H9 (cell line): ENCODE data around the gene MX2. TPM values are rescaled to one million over a fixed set of nuclear protein-coding genes. Genes with fewer than 3 reads are reported as not detected.
A peak's percentile ranks its signal among the peaks of the same experiment; 100 is the strongest.

Experiments
- DNase-seq: peaks from one replicate; pipeline ENCODE4 v3.0.0-alpha.2; 2017
- H2AFZ ChIP-seq: one replicate; pipeline ENCODE4 v1.6.1; 2013; ENCODE audit warnings: mild to moderate bottlenecking, low read length, control low read depth, moderate library complexity
- H2AK5ac ChIP-seq: 2 replicates; pipeline ENCODE4 v1.6.1; 2013; ENCODE audit warnings: low read length, control low read depth, mixed read lengths; ENCODE audit not compliant: insufficient read length
- H2BK120ac ChIP-seq: one replicate; pipeline ENCODE4 v1.6.1; 2013; ENCODE audit warnings: low read depth, mild to moderate bottlenecking, low read length, control low read depth, inconsistent platforms; ENCODE audit not compliant: poor library complexity, severe bottlenecking
- H2BK12ac ChIP-seq: 2 replicates; pipeline ENCODE4 v1.6.1; 2013; ENCODE audit warnings: low read length, control low read depth, mixed read lengths, low read depth; ENCODE audit not compliant: insufficient read length
- H2BK15ac ChIP-seq: 2 replicates; pipeline ENCODE4 v1.6.1; 2013; ENCODE audit warnings: low read depth, low read length, control low read depth
- H2BK20ac ChIP-seq: one replicate; pipeline ENCODE4 v1.6.1; 2013; ENCODE audit warnings: low read depth, mild to moderate bottlenecking, low read length, control low read depth, inconsistent platforms; ENCODE audit not compliant: poor library complexity, severe bottlenecking
- H2BK5ac ChIP-seq: 2 replicates; pipeline ENCODE4 v1.6.1; 2013; ENCODE audit warnings: low read length, control low read depth, mixed read lengths; ENCODE audit not compliant: insufficient read length
- H3K14ac ChIP-seq: 2 replicates; pipeline ENCODE4 v1.6.1; 2013; ENCODE audit warnings: low read length, control low read depth; ENCODE audit not compliant: insufficient read depth
- H3K18ac ChIP-seq: 2 replicates; pipeline ENCODE4 v1.6.1; 2013; ENCODE audit warnings: low read depth, mild to moderate bottlenecking, mixed read lengths, low read length, control low read depth; ENCODE audit not compliant: insufficient read length
- H3K23ac ChIP-seq: 2 replicates; pipeline ENCODE4 v1.6.1; 2013; ENCODE audit warnings: low read length, control low read depth, mixed read lengths, low read depth; ENCODE audit not compliant: insufficient read length
- H3K23me2 ChIP-seq: 2 replicates; pipeline ENCODE4 v1.6.1; 2013; ENCODE audit warnings: low read depth, mild to moderate bottlenecking, mixed read lengths, low read length, control low read depth; ENCODE audit not compliant: insufficient read length, poor library complexity, severe bottlenecking
- H3K27ac ChIP-seq: 2 replicates; pipeline ENCODE4 v1.5.1; 2013; ENCODE audit warnings: low read length, control low read depth, mixed read lengths, low read depth; ENCODE audit not compliant: insufficient read length
- H3K27me3 ChIP-seq: 2 replicates; pipeline ENCODE4 v1.6.1; 2013; ENCODE audit warnings: low read length, control low read depth, inconsistent platforms; ENCODE audit not compliant: insufficient read depth
- H3K4ac ChIP-seq: 2 replicates; pipeline ENCODE4 v1.6.1; 2013; ENCODE audit warnings: low read depth, mild to moderate bottlenecking, control low read depth, inconsistent platforms, low read length, moderate library complexity
- H3K4me1 ChIP-seq: 2 replicates; pipeline ENCODE4 v1.6.1; 2013; ENCODE audit warnings: low read length, control low read depth, inconsistent platforms; ENCODE audit not compliant: insufficient read depth
- H3K4me2 ChIP-seq: 2 replicates; pipeline ENCODE4 v1.6.1; 2013; ENCODE audit warnings: low read length, control low read depth, mixed read lengths; ENCODE audit not compliant: insufficient read length, insufficient read depth
- H3K56ac ChIP-seq: 2 replicates; pipeline ENCODE4 v1.6.1; 2013; ENCODE audit warnings: low read depth, mild to moderate bottlenecking, mixed read lengths, low read length, control low read depth; ENCODE audit not compliant: insufficient read length
- H3K79me1 ChIP-seq: 2 replicates; pipeline ENCODE4 v1.6.1; 2013; ENCODE audit warnings: low read depth, mild to moderate bottlenecking, moderate library complexity, low read length, control low read depth, inconsistent platforms; ENCODE audit not compliant: insufficient read depth, poor library complexity, severe bottlenecking
- H3K79me2 ChIP-seq: 2 replicates; pipeline ENCODE4 v1.6.1; 2013; ENCODE audit warnings: low read length, control low read depth, inconsistent platforms; ENCODE audit not compliant: insufficient read depth
- H3K9ac ChIP-seq: 2 replicates; pipeline ENCODE4 v1.6.1; 2013; ENCODE audit warnings: low read length, control low read depth, mixed read lengths; ENCODE audit not compliant: insufficient read length; ENCODE audit errors: extremely low read depth
- H3K9me3 ChIP-seq: one replicate; pipeline ENCODE4 v1.6.1; 2013; ENCODE audit warnings: low read depth, low read length, inconsistent platforms; ENCODE audit not compliant: control insufficient read depth
- H3T11ph ChIP-seq: one replicate; pipeline ENCODE4 v1.6.1; 2013; ENCODE audit warnings: mild to moderate bottlenecking, low read length, control low read depth, inconsistent platforms
- H4K20me1 ChIP-seq: one replicate; pipeline ENCODE4 v1.6.1; 2013; ENCODE audit not compliant: control insufficient read depth, insufficient read length, insufficient read depth
- H4K5ac ChIP-seq: 2 replicates; pipeline ENCODE4 v1.6.1; 2013; ENCODE audit warnings: low read depth, mild to moderate bottlenecking, mixed read lengths, low read length, control low read depth; ENCODE audit not compliant: insufficient read length
- H4K8ac ChIP-seq: replicated peaks from 2 replicates; pipeline ENCODE4 v1.6.1; 2013; ENCODE audit warnings: low read length, control low read depth, mixed read lengths, low read depth; ENCODE audit not compliant: insufficient read length
- H4K91ac ChIP-seq: 2 replicates; pipeline ENCODE4 v1.6.1; 2013; ENCODE audit warnings: low read depth, mild to moderate bottlenecking, moderate library complexity, mixed read lengths, low read length, control low read depth; ENCODE audit not compliant: insufficient read length
- H3K27ac Mint-ChIP-seq, 3 experiments: 2 replicates in 2 of 3; 3 replicates in 1 of 3; pipeline ENCODE4 v1.8.0; 2020 to 2021; ENCODE audit warnings: mixed read lengths in 3 of 3, mild to moderate bottlenecking in 1 of 3, moderate library complexity in 1 of 3
- H3K27me3 Mint-ChIP-seq: 2 replicates; pipeline ENCODE4 v1.8.0; 2021; ENCODE audit warnings: low read depth, mild to moderate bottlenecking, moderate library complexity, mixed read lengths
- H3K36me3 Mint-ChIP-seq, 3 experiments: 2 replicates in 2 of 3; 3 replicates in 1 of 3; pipeline ENCODE4 v1.8.0; 2020 to 2021; ENCODE audit warnings: low read depth in 3 of 3, mixed read lengths in 3 of 3; ENCODE audit not compliant: insufficient read depth in 1 of 3
- H3K4me1 Mint-ChIP-seq, 2 experiments: 2 replicates each; pipeline ENCODE4 v1.8.0; 2020; ENCODE audit warnings: mixed read lengths in 2 of 2
- H3K4me3 Mint-ChIP-seq, 2 experiments: 2 replicates in 1 of 2; 3 replicates in 1 of 2; pipeline ENCODE4 v1.8.0; 2020 to 2021; ENCODE audit warnings: mild to moderate bottlenecking in 2 of 2, mixed read lengths in 2 of 2, moderate library complexity in 1 of 2
- H3K9me3 Mint-ChIP-seq, 2 experiments: 2 replicates in 1 of 2; 3 replicates in 1 of 2; pipeline ENCODE4 v1.8.0; 2020; ENCODE audit warnings: mild to moderate bottlenecking in 2 of 2, mixed read lengths in 2 of 2, moderate library complexity in 1 of 2
- WGBS: extraction: QIAGEN DNeasy Blood & Tissue Kit; methylation state at CpG from one replicate; pipeline ENCODE4 v1.1.7; 2013; ENCODE audit warnings: missing lambda C conversion rate, low lambda C conversion rate, mixed read lengths; ENCODE audit not compliant: insufficient read length; ENCODE audit errors: extremely low coverage; 5-methylcytosine and 5-hydroxymethylcytosine counted together
- total RNA-seq: library from RNA; stranded (reverse); gene quantifications from 2 replicates; pipeline ENCODE4 v1.2.1, GENCODE V29; 2021
- TF ChIP-seq, protein P1 (sequence below): fragments of 200-600 bp; sonication (generic); conservative IDR thresholded peaks from 3 replicates; pipeline ENCODE4 v1.8.0; 2021; ENCODE audit warnings: antibody characterized with exemption, mild to moderate bottlenecking

MX2 gene
- total RNA-seq, 1 experiment from 2014 or later = 1.8 TPM

DNA sequence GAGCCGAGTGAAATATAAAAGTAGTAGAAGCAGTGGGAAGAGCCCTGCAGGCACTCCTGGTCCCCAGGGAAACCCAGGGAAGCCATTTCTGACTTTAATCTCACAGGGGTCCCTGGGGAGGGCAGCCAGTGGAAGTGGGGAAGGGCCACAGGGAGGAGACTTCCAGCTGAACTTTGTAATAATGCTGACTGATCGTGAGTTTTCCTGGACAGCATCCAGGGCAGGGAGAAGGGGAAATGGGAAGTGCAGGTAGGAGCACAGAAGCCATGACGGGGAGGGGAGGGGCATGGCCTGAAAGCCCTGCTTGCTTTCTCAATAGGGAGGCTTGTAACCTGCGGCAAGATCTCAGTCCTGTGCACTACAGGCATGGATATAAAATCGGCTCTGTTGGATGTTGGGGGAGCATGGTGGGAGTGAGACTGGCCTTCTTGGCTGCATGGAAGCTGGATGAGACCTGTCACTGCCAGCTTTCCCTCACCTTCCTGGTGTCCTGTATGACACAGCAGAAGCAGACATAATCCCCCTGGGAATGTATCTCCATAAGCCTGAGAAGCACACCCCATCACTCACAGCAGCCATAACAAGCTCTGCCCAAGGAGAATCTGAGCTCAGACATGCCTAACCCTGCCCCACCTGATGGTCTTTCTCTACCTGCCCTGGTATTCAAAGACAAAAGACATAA is 49.1 kb downstream of the MX2 start:
- peak overlapping the region in 2 of 3 experiments; percentile 19 to 62; a peak in 3 of 7 replicates for H3K27ac Mint-ChIP-seq
- no peak overlapping the region for H3K4me2 ChIP-seq

More for the DNA sequence above, 49.1 kb downstream of the MX2 start:
- no peak overlapping the region for H3K23ac ChIP-seq
- H3T11ph ChIP-seq = no peak overlapping the region
- H3K79me2 ChIP-seq = no peaks in the 10 kb centered on the region
- no peak overlapping the region for H4K5ac ChIP-seq
- no peak for DNase-seq
- Mint-ChIP-seq H3K9me3 (peaks cover 3 to 5% of the 10 kb centered on the region in 2 experiments), H3K36me3 (peaks cover 0 to 11% (median 0%) of the 10 kb centered on the region in 3 experiments; a peak in 1 of 7 replicates), H3K27me3 (peaks cover 7% of the 10 kb centered on the region), H3K4me1 (peaks cover 19 to 20% of the 10 kb centered on the region in 2 experiments), H3K4me3 (no peak overlapping the region)
- no peak overlapping the region for H2BK5ac ChIP-seq
- H3K27me3 ChIP-seq = no peaks in the 10 kb centered on the region
- TF ChIP-seq, protein P1, sequence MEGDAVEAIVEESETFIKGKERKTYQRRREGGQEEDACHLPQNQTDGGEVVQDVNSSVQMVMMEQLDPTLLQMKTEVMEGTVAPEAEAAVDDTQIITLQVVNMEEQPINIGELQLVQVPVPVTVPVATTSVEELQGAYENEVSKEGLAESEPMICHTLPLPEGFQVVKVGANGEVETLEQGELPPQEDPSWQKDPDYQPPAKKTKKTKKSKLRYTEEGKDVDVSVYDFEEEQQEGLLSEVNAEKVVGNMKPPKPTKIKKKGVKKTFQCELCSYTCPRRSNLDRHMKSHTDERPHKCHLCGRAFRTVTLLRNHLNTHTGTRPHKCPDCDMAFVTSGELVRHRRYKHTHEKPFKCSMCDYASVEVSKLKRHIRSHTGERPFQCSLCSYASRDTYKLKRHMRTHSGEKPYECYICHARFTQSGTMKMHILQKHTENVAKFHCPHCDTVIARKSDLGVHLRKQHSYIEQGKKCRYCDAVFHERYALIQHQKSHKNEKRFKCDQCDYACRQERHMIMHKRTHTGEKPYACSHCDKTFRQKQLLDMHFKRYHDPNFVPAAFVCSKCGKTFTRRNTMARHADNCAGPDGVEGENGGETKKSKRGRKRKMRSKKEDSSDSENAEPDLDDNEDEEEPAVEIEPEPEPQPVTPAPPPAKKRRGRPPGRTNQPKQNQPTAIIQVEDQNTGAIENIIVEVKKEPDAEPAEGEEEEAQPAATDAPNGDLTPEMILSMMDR = no peak
- no peak overlapping the region for H3K14ac ChIP-seq
- no peak overlapping the region for H2BK12ac ChIP-seq
- H4K8ac ChIP-seq = no peak overlapping the region
- H3K9me3 ChIP-seq = no peaks in the 10 kb centered on the region
- no peak overlapping the region for H3K9ac ChIP-seq
- no CpG with 5 or more reads among the region's 5 CpGs for WGBS
- no peak overlapping the region for H4K91ac ChIP-seq
- no peaks in the 10 kb centered on the region for H4K20me1 ChIP-seq
- H3K4me1 ChIP-seq = no peaks in the 10 kb centered on the region
- H3K79me1 ChIP-seq = no peaks in the 10 kb centered on the region
- no peak overlapping the region for H3K56ac ChIP-seq
- no peak overlapping the region for H3K4ac ChIP-seq
- no peak overlapping the region for H2BK120ac ChIP-seq
- H3K23me2 ChIP-seq = no peaks in the 10 kb centered on the region
- H3K18ac ChIP-seq = no peak overlapping the region
- H2BK20ac ChIP-seq = no peak overlapping the region
- no peak overlapping the region for H2AFZ ChIP-seq
- no peak overlapping the region for H2AK5ac ChIP-seq
- H2BK15ac ChIP-seq = no peak overlapping the region
- H3K27ac ChIP-seq = no peak overlapping the region
